ENCODE measurements around the gene MORN1.
"Not testable (repeated sequence)": the region's sequence is repeated elsewhere in the genome, so short reads cannot be mapped to it uniquely, and the experiment has no call there.

Gene MORN1

GRCh38 chr1:2334883-2335534, 56.3 kb downstream of the MORN1 start:
- DNase-seq = no peak

GRCh38 chr1:2334366-2334765, 57.0 kb downstream of the MORN1 start:
- DNase-seq = no peak

- not testable (repeated sequence) for DNase-seq
Observed at GRCh38 chr1:2331580-2331979, 59.8 kb downstream of the MORN1 start.

- DNase-seq = no peak
Observed at GRCh38 chr1:2331200-2331544, 60.2 kb downstream of the MORN1 start.

GRCh38 chr1:2330519-2331199, 60.7 kb downstream of the MORN1 start:
- no peak for DNase-seq

GRCh38 chr1:2330035-2330434, 61.3 kb downstream of the MORN1 start:
- no peak for DNase-seq

- DNase-seq = no peak
Observed at GRCh38 chr1:2328676-2329455, 62.5 kb downstream of the MORN1 start.

- no peak for DNase-seq
Observed at GRCh38 chr1:2327841-2328240, 63.5 kb downstream of the MORN1 start.

- not testable (repeated sequence) for DNase-seq
Observed at GRCh38 chr1:2327162-2327561, 64.2 kb downstream of the MORN1 start.

- no peak for DNase-seq
Observed at GRCh38 chr1:2326524-2326923, 64.8 kb downstream of the MORN1 start.

GRCh38 chr1:2324553-2325366, 66.6 kb downstream of the MORN1 start:
- DNase-seq = no peak

GRCh38 chr1:2323451-2323974, 67.8 kb downstream of the MORN1 start:
- DNase-seq = no peak

GRCh38 chr1:2322581-2323211, 68.7 kb downstream of the MORN1 start:
- DNase-seq = no peak

GRCh38 chr1:2322065-2322571, 69.2 kb downstream of the MORN1 start:
- no peak for DNase-seq

GRCh38 chr1:2320760-2321667, 70.3 kb downstream of the MORN1 start:
- no peak for DNase-seq

GRCh38 chr1:2320006-2320405, 71.3 kb downstream of the MORN1 start:
- no peak for DNase-seq

- DNase-seq = no peak
Observed at GRCh38 chr1:2319291-2319690, 72.1 kb downstream of the MORN1 start.

GRCh38 chr1:2318314-2319278, 72.8 kb downstream of the MORN1 start:
- no peak for DNase-seq

- no peak for DNase-seq
Observed at GRCh38 chr1:2317230-2318065, 73.9 kb downstream of the MORN1 start.
